Kidney epithelial cell (primary cell): ENCODE results near the gene AFF3. TPM values are rescaled to one million over a fixed set of nuclear protein-coding genes. Genes with fewer than 3 reads are reported as not detected.

Experiments used
- DNase-seq: peaks from one replicate; pipeline ENCODE4 v3.0.0-alpha.2; 2010; ENCODE audit warnings: low read depth
- H3K27me3 ChIP-seq: 2 replicates; pipeline ENCODE4 v1.6.0; 2011; ENCODE audit warnings: low read length; ENCODE audit not compliant: control insufficient read depth, insufficient read depth
- H3K36me3 ChIP-seq: 2 replicates; pipeline ENCODE4 v1.5.1; 2011; ENCODE audit warnings: low read length; ENCODE audit not compliant: control insufficient read depth, insufficient read depth
- H3K4me3 ChIP-seq: 2 replicates; pipeline ENCODE4 v1.5.1; 2011; ENCODE audit warnings: low read depth, mild to moderate bottlenecking, control low read depth, low read length
- total RNA-seq: library from RNA; depleted of rRNA; stranded (reverse); fragments of >200 nt; gene quantifications from 2 replicates; pipeline ENCODE4 v1.2.3, GENCODE V29; 2015
- TF ChIP-seq, protein P1 (sequence below): IDR thresholded peaks from 2 replicates; pipeline ENCODE4 v1.5.1; 2011; ENCODE audit warnings: mild to moderate bottlenecking, moderate library complexity, low read length, control low read depth, inconsistent platforms; ENCODE audit not compliant: insufficient read depth, poor library complexity, severe bottlenecking

The AFF3 gene
- total RNA-seq, 1 donor from 2014 or later = 13.9 TPM

DNA sequence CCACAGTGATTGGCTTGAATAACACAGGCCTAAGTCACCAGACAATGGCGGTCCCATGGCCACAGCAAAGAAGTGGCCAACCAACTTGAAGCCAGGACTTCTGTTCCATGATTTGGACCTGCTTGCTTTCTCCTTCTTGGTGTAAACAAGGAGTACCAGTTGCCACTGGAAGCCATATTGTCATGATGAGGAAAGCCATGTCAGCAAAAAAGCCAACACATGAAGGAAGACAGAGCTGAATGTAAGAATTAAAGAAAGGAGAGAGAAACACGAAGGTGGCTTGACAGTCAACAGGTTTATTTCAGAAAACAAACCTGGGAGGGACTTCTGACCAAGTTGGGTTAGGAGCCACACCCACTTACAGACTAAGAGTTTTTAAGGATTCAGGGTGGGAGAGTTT, 620.2 kb downstream of the AFF3 start:
- H3K4me3 ChIP-seq = no peak overlapping the region
- H3K36me3 ChIP-seq = no peaks in the 10 kb centered on the region
- no peak for DNase-seq
- H3K27me3 ChIP-seq = no peaks in the 10 kb centered on the region
- TF ChIP-seq, protein P1, sequence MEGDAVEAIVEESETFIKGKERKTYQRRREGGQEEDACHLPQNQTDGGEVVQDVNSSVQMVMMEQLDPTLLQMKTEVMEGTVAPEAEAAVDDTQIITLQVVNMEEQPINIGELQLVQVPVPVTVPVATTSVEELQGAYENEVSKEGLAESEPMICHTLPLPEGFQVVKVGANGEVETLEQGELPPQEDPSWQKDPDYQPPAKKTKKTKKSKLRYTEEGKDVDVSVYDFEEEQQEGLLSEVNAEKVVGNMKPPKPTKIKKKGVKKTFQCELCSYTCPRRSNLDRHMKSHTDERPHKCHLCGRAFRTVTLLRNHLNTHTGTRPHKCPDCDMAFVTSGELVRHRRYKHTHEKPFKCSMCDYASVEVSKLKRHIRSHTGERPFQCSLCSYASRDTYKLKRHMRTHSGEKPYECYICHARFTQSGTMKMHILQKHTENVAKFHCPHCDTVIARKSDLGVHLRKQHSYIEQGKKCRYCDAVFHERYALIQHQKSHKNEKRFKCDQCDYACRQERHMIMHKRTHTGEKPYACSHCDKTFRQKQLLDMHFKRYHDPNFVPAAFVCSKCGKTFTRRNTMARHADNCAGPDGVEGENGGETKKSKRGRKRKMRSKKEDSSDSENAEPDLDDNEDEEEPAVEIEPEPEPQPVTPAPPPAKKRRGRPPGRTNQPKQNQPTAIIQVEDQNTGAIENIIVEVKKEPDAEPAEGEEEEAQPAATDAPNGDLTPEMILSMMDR = no peak

DNA sequence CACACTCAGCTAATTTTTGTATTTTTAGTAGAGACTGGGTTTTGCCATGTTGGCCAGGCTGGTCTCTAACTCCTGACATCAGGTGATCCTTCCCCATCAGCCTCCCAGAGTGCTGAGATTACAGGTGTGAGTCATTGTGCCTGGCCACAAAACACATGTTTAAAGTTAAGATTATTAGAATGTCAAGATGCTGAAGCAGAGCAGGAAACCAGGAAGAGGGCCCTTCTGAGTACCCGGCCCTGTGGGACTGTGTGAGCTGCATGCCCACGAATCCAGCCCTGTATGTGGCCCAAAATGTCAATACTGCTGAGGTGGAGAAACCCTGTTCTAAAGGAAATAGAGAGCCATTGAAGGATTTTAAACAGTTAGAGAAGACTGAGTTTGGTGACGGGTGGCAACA, 621.6 kb downstream of the AFF3 start:
- TF ChIP-seq, protein P1 = no peak
- H3K4me3 ChIP-seq = no peak overlapping the region
- no peaks in the 10 kb centered on the region for H3K27me3 ChIP-seq
- DNase-seq = no peak
- H3K36me3 ChIP-seq = no peaks in the 10 kb centered on the region

DNA sequence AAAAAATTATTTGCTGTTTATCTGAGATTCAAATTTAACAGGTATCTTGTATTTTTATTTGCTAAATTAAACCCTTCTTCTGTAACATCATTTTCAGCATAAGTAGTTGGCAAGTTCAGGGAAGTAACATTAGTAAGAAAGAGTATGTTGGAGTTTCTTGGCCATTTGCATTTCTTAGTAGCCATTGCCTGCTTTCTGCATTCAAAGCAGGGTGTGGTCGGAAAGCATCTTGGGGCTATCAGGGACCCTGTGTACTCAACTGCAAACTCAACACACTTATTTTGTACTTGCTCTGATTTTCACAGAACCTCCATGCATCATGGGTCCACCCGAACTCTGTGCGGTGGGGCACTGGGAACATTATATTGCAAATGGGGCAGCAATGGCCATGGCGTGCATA, 622.2 kb downstream of the AFF3 start:
- TF ChIP-seq, protein P1 = no peak
- no peak overlapping the region for H3K4me3 ChIP-seq
- no peak for DNase-seq
- no peaks in the 10 kb centered on the region for H3K27me3 ChIP-seq
- no peaks in the 10 kb centered on the region for H3K36me3 ChIP-seq

DNA sequence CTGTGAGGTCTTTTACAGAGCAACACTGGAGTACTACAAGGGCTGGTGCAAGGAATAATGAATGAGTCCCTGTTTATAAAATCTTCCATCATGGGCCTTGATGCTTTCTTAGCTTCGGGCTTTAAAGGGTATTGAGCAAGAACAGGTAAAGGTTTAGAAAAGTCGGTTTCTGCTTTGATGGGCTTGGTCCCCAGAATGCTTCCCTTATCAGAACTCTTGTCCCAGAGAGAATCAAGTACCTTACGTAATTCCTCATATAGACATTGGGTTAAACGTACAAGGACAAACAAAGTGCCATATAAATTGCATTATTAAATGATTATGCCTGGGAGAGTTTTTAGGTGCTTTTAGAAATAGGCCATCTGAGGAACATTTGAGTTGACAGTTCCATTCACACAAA, 628.0 kb downstream of the AFF3 start:
- Histone ChIP-seq H3K4me3 (no peak overlapping the region), H3K27me3 (no peaks in the 10 kb centered on the region), H3K36me3 (no peaks in the 10 kb centered on the region)
- TF ChIP-seq, protein P1 = no peak
- no peak for DNase-seq

DNA sequence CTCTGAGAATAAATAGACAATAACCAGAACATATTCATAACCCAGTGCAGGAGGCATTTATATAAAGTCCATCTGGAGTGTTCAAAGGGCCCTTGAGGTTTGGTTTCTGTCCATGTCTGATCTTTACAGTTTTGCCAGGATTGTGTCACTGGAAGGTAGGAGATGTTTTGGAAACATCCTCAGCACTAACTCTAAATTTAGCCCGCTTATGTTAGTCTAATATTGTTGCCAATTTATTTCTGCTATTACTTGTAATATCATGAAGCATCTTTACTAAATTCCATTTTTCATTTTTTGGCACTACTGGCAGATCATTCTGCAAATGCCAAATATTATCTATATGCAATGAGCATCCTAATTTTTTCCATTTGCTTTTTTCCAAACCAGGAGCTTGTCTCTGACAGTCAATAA, 630.2 kb downstream of the AFF3 start:
- TF ChIP-seq, protein P1 = no peak
- Histone ChIP-seq H3K27me3 (no peaks in the 10 kb centered on the region), H3K36me3 (no peaks in the 10 kb centered on the region), H3K4me3 (no peak overlapping the region)
- DNase-seq = no peak

DNA sequence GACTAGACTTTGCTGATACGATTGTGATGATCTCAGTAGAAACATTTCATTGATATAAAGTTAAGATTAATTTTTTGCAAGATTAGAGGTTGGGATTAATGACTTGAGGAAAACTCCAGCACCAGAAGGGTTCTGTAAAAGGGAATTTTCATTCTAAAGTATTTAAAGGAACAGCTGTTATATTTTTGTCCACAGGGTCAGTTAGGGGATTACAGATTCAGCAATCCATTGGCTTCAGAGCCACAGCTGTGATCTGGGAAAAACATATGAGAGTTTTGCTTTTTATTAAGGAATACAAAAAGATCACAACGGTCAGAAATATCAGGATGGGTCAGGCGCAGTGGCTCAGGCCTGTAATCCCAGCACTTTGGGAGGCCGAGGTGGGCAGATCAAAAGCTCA, 633.0 kb downstream of the AFF3 start:
- no peak overlapping the region for H3K4me3 ChIP-seq
- H3K27me3 ChIP-seq = no peaks in the 10 kb centered on the region
- H3K36me3 ChIP-seq = no peaks in the 10 kb centered on the region
- no peak for DNase-seq
- TF ChIP-seq, protein P1 = no peak
